ENCODE measurements around the gene GMDS. TPM values are rescaled to one million over a fixed set of nuclear protein-coding genes. Genes with fewer than 3 reads are reported as not detected.

GMDS gene
- total and polyA plus RNA-seq, 2 of the 13 experiments (the other 11 are each of a cell fraction or from before 2014, with no cell fraction given): 64.4 to 112 TPM

DNA sequence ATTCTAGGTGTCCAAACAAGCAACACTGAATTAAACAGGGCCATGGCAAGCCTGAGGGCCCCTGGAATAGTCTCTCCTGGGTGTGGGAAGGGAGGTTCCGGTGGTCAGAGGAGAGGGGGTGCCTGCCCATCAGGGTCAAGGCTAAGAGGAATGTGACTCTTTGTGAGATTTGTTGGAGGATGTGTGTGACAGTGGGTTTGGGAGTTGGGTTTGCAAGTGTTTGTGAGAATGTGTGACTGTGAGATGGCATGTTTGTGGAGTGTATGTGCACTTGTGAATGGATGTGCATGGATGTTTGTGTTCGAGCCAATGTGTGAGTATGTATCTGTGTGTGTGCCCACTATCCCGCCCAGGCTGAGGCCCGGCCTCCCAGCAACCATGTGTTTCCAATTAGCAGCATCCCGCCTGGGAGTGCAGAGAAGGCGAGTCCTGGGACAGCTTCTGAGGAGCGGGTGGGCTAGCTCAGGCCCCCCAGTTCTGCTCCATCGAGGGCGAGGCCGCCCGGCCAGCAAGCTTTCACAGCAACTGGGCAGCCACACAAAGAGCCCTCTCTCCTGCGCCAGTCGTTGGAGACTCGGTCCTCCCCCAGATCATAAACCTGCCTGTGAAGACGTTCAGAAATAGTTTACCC, 623.1 kb downstream of the GMDS start:
- no peak for DNase-seq (ENCODE audit: low spot score)
- no peak for FAIRE-seq
- intact Hi-C loops (cut with micrococcal nuclease; ENCODE audit: unreplicated experiment): no loop called here
- Histone ChIP-seq H3K27ac (ENCODE audit: extremely low read length, insufficient read depth, low read length) (no peak overlapping the region), H3K36me3 (replicated peaks in 1 of 2; ENCODE audit: control insufficient read depth in 1 of 2, insufficient read depth in 2 of 2, low read length in 2 of 2) (peaks cover 4 to 34% of the 10 kb centered on the region in 2 experiments), H3K27me3 (ENCODE audit: control insufficient read depth in 1 of 2, insufficient read depth in 2 of 2, low read length in 2 of 2) (no peaks in the 10 kb centered on the region), H3K79me2 (ENCODE audit: insufficient read depth, low read length) (no peaks in the 10 kb centered on the region), H3K9ac (ENCODE audit: insufficient read depth, low read depth, low read length) (no peak overlapping the region), H3K4me3 (replicated peaks in 1 of 3; ENCODE audit: insufficient read depth in 1 of 3, low read depth in 2 of 3, low read length in 3 of 3) (no peak overlapping the region), H3K9me3 (ENCODE audit: low read length) (no peaks in the 10 kb centered on the region), H2AFZ (ENCODE audit: low read length) (no peak overlapping the region), H4K20me1 (ENCODE audit: insufficient read depth, low read length) (no peaks in the 10 kb centered on the region; the same call in 1 of the 2 replicates), H3K4me2 (ENCODE audit: low read depth, low read length) (no peak overlapping the region), H3K4me1 (ENCODE audit: insufficient read depth, low read length) (no peaks in the 10 kb centered on the region)
- POLR2A ChIA-PET: no interaction called here
- no TSS peak for BruUV-seq (replicated peaks)
- TF ChIP-seq HIVEP1 (CRISPR knock-in tag; IDR thresholded peaks at IDR 0.05): no peak
- peak; percentile 88 for TF ChIP-seq RBM22 (optimal IDR thresholded peaks at IDR 0.05; ENCODE audit: low read length)
- no peak for TF ChIP-seq ARID2 (CRISPR knock-in tag; IDR thresholded peaks at IDR 0.05; ENCODE audit: borderline replicate concordance)
- TF ChIP-seq, protein P1, sequence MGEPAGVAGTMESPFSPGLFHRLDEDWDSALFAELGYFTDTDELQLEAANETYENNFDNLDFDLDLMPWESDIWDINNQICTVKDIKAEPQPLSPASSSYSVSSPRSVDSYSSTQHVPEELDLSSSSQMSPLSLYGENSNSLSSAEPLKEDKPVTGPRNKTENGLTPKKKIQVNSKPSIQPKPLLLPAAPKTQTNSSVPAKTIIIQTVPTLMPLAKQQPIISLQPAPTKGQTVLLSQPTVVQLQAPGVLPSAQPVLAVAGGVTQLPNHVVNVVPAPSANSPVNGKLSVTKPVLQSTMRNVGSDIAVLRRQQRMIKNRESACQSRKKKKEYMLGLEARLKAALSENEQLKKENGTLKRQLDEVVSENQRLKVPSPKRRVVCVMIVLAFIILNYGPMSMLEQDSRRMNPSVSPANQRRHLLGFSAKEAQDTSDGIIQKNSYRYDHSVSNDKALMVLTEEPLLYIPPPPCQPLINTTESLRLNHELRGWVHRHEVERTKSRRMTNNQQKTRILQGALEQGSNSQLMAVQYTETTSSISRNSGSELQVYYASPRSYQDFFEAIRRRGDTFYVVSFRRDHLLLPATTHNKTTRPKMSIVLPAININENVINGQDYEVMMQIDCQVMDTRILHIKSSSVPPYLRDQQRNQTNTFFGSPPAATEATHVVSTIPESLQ (CRISPR knock-in tag; conservative IDR thresholded peaks at IDR 0.05): no peak
- peak; percentile 61 for TF ChIP-seq AGO2 (optimal IDR thresholded peaks at IDR 0.05; ENCODE audit: low read depth, low read length)
- no peak for ATAC-seq
- CTCF ChIA-PET (ENCODE audit: low intra/inter-chr PET ratio, low total read pairs): no interaction called here
- WGBS (ENCODE audit: low lambda C conversion rate): over 99% methylated on average over 13 of the region's 15 CpGs
- in situ Hi-C loops (cut with HindIII; ENCODE audit: extremely low pct_ligation_motif_present, low pct_unique_long_range_greater_than_20kb): no loop called here
